ENCODE results near the gene NRF1.

NRF1 gene

GRCh38 chr7:129741743-129742213 is 130.3 kb downstream of the NRF1 start:
- DNase-seq: peak; percentile 94

- no peak for DNase-seq
These were observed 130.7 kb downstream of the NRF1 start for GRCh38 chr7:129742256-129742655.

- DNase-seq: no peak
These were observed 135.5 kb downstream of the NRF1 start for GRCh38 chr7:129746857-129747529.

- no peak for DNase-seq
These were observed 137.0 kb downstream of the NRF1 start for GRCh38 chr7:129748356-129749109.

GRCh38 chr7:129750091-129750490 is 138.6 kb downstream of the NRF1 start:
- DNase-seq: no peak

GRCh38 chr7:129750501-129750900 is 139.0 kb downstream of the NRF1 start:
- DNase-seq: no peak

GRCh38 chr7:129751916-129752315 is 140.4 kb downstream of the NRF1 start:
- no peak for DNase-seq

- DNase-seq: no peak
These were observed 141.2 kb downstream of the NRF1 start for GRCh38 chr7:129752760-129753159.

GRCh38 chr7:129754406-129754805 is 142.9 kb downstream of the NRF1 start:
- no peak for DNase-seq

GRCh38 chr7:129757991-129758390 is 146.5 kb downstream of the NRF1 start:
- no peak for DNase-seq

GRCh38 chr7:129762387-129762969 is 151.0 kb downstream of the NRF1 start:
- DNase-seq: no peak

- DNase-seq: no peak
These were observed 152.9 kb downstream of the NRF1 start for GRCh38 chr7:129764247-129765084.

- no peak for DNase-seq
These were observed 153.8 kb downstream of the NRF1 start for GRCh38 chr7:129765352-129765751.

- DNase-seq: no peak
These were observed 155.8 kb downstream of the NRF1 start for GRCh38 chr7:129767120-129768015.

- DNase-seq: no peak
These were observed 157.3 kb downstream of the NRF1 start for GRCh38 chr7:129768614-129769399.

GRCh38 chr7:129769400-129769774 is 157.9 kb downstream of the NRF1 start:
- DNase-seq: no peak

- DNase-seq: no peak
These were observed 158.6 kb downstream of the NRF1 start for GRCh38 chr7:129769866-129770808.

- no peak for DNase-seq
These were observed 159.8 kb downstream of the NRF1 start for GRCh38 chr7:129771201-129771927.

GRCh38 chr7:129771928-129772479 is 160.5 kb downstream of the NRF1 start:
- DNase-seq: peak; percentile 66
